Spleen (tissue), 7 donors: ENCODE results near the gene AKAP7.

ENCODE experiments used
- POLR2A ChIP-seq, 3 donors: fragments of 450-650 bp; IDR thresholded peaks; one replicate each; pipeline ENCODE4 v1.5.1; 2017; ENCODE audit warnings: antibody characterized with exemption in 3 of 3, mild to moderate bottlenecking in 1 of 3
- TF ChIP-seq, protein P1 (sequence below), 11 experiments: fragments of 200-600 bp in 7 of 11; fragments of 450-650 bp in 4 of 11; sonication (generic) in 4 of 11; IDR thresholded peaks in 8 of 11; conservative IDR thresholded peaks in 3 of 11; 1 replicate in 7 of 11; 2 replicates in 4 of 11; pipeline versions ENCODE4 v1.4.0 to v1.8.0; 2016 to 2021; ENCODE audit warnings: antibody characterized with exemption in 11 of 11, inconsistent platforms in 4 of 11, mild to moderate bottlenecking in 1 of 11
- donor health status: DM: no; HTN: no; CAD: no; lungs with moderate emphysema.
- donor health status: DM: no; HTN: no; CAD: no.
- donor health status: DM: no; HTN: no; CAD: no.

DNA sequence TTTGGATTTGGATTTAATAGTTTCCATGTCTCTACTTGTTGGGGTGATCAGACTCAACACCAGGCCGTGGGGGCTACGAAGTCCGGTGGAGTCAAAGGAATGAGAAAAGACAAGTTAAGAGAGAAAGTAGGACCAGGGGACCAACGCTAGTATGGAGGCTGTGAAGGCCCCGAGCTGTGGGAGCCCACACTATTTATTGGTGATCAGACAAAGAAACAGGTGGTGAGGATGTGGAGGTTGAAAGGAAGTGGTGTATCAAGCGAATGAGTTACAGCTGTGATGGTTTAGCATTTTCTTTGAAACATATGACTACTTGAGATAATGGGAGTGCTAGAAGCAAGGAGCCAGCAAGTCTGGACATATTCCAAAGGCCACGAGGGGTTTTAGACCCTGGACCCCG, 62.4 kb downstream of the AKAP7 start:
- TF ChIP-seq, protein P1, sequence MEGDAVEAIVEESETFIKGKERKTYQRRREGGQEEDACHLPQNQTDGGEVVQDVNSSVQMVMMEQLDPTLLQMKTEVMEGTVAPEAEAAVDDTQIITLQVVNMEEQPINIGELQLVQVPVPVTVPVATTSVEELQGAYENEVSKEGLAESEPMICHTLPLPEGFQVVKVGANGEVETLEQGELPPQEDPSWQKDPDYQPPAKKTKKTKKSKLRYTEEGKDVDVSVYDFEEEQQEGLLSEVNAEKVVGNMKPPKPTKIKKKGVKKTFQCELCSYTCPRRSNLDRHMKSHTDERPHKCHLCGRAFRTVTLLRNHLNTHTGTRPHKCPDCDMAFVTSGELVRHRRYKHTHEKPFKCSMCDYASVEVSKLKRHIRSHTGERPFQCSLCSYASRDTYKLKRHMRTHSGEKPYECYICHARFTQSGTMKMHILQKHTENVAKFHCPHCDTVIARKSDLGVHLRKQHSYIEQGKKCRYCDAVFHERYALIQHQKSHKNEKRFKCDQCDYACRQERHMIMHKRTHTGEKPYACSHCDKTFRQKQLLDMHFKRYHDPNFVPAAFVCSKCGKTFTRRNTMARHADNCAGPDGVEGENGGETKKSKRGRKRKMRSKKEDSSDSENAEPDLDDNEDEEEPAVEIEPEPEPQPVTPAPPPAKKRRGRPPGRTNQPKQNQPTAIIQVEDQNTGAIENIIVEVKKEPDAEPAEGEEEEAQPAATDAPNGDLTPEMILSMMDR (IDR thresholded peaks at IDR 0.05 in 8 of 11, conservative IDR thresholded peaks at IDR 0.05 in 3 of 11): no peak
- TF ChIP-seq POLR2A (IDR thresholded peaks at IDR 0.05): no peak
